Hematopoietic multipotent progenitor cell treated with erythropoietin and hydrocortisone succinate and interleukin-3 and kit ligand, for 17 days (in vitro differentiated cells): ENCODE measurements around the gene CPEB2.

Experiments
- DNase-seq: peaks from one replicate; pipeline ENCODE4 v3.0.0-alpha.2; 2015; ENCODE audit warnings: low spot score

Gene CPEB2

GRCh38 chr4:15010038-15010585 lies 7.8 kb downstream of the CPEB2 start:
- DNase-seq = no peak

- no peak for DNase-seq
Observed at GRCh38 chr4:15011166-15011565, 8.9 kb downstream of the CPEB2 start.

- DNase-seq = no peak
Observed at GRCh38 chr4:15012017-15012788, 9.9 kb downstream of the CPEB2 start.

- DNase-seq = no peak
Observed at GRCh38 chr4:15013585-15013984, 11.3 kb downstream of the CPEB2 start.

DNA sequence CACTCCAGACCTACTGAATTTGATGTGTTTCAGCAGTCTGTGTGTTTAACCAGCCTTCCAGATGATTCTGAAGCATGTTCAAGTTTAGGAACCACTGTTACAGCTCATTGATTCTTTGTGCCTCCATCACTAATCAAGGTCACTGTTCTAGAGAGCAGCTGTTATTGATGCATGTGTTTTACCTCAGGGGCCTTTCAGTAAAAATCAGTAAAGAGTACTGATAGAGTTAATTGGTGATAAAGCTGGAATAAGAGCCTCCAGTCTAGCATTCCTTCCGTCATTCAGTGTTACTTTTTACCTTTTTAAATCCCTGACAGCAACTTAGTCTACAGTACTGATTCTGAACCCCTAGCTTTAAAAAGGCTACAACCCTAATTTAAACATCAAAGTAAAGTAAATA lies 12.9 kb downstream of the CPEB2 start:
- DNase-seq = no peak

DNA sequence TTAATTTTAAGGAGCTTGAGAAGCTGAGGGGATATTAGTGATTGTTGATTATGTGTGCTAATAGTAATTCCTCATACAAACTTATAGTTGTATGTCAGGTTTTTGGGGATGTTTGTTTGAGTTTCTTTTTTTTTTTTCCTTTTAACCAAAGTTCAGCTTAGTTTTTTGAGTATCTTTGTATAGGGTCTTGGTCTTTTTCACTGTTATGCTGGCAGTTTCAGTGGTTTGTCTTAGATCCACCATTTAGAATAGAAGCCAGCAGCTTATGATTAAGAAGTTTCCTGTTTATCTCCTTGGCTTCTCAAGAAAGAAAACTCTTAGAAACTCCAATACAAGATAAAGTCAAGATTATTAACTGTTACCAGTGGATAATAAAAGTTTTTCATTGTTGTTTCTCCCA lies 16.1 kb downstream of the CPEB2 start:
- DNase-seq = no peak

GRCh38 chr4:15020502-15021286 lies 18.4 kb downstream of the CPEB2 start:
- DNase-seq = no peak

DNA sequence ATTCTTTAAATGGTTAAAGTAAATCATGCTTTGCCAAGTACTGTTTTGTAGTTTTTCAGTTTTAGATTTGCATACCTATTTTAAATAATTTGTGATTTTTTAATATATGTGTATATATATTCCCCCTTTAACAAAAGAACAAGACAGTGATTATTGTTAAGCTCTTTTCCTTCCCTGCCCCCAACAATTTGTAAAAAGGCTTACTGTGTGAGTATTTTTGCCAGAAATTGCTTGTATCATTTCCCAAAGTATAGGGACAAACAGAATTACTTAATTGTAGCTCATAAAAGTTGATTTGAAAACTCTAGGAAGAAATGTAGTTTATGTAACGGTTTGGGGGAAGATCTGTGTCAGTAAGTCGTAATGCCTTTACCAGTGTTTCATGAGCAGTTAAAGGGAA lies 19.0 kb downstream of the CPEB2 start:
- DNase-seq = no peak

- DNase-seq = no peak
Observed at GRCh38 chr4:15021946-15022345, 19.7 kb downstream of the CPEB2 start.

- DNase-seq = no peak
Observed at GRCh38 chr4:15024386-15024785, 22.1 kb downstream of the CPEB2 start.

DNA sequence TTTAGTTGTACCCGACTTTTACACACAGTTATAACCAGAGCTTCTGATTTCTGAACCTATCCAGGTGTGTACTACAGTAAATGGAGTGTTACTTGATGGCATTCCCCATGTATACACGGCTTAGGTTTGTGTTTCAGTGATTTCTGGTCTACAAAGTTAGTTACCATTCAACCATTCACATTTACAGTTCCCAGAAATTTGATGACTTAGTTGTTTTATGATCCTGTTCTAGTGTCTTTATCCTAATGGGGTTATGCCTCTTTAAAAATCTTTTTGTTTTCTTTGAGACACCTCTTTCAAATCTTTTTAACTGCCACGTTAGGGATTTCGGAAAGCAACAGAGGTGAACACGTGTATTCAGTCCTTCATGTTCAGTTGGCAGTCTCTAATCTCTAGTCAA lies 23.4 kb downstream of the CPEB2 start:
- no peak for DNase-seq

DNA sequence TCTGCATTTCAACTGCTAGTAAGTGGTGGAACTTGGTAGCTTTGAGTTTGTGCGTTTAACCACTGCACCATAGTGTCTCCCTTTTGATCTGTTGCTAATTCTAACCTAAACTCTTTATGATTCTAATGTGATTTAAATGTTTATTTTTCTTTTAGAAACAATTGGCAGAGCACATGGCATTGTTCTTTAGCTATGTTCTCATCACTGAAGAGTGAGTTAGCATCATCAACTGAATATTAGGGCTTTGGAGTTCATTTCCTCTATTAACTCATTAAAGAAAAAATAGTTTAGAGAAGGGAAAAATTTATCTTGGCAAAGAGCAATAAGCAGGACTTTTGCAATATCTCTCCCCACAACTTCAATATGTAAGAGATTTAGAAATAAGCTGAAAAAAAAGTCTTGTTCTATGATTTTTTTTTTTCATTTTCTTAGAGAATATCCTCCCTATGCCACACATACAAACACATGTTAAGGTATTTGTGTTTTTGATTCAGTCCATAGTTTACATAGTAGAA lies 25.7 kb downstream of the CPEB2 start:
- DNase-seq = no peak

DNA sequence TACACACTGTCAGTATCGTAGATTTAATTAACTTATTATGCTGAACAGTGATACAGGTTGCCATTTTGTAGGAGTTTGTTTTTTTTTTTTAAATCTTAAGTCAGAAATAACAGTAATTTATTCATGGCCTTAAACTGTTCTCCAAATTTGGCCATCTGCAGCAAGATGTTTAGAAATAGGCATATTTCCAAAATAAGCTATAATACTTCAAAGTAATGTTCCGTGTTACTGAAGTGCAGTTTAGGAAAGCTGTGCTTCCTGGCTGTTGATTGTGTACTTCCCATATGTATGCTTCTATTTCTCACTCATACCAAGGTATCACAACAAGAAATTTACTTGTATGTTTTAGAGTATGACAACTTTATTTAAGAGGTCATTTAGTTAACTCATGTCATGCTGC lies 28.9 kb downstream of the CPEB2 start:
- no peak for DNase-seq

DNA sequence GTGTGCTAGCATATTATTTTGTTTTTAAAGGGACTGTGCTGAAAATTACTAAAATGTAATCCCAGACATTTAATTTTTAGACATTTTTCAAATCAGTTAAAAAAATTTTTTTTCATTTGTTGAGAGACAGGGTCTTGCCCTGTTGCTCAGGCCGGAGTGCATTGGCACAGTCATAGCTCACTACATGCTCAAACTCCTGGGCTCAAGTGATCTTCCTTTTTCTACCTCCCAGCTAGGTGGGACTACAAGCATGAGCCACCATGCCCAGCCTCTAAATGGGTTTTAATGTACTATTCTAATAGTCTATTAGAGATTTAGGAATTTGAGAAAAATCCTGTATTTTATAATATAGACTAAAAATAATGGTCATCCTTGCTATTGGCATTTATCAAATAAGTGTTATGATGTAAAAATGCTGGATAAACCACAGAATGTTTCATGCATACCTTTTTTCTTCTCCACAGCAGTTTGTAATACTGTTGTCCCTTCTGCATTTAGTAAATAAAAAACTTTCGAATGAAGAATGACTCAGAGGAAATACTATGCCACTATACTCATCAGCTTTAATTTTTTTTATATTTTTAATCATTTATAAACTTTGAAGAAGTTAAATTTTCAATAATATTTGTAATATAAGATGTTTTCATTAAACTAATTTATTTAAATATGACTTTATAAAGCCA lies 29.9 kb downstream of the CPEB2 start:
- DNase-seq = no peak

DNA sequence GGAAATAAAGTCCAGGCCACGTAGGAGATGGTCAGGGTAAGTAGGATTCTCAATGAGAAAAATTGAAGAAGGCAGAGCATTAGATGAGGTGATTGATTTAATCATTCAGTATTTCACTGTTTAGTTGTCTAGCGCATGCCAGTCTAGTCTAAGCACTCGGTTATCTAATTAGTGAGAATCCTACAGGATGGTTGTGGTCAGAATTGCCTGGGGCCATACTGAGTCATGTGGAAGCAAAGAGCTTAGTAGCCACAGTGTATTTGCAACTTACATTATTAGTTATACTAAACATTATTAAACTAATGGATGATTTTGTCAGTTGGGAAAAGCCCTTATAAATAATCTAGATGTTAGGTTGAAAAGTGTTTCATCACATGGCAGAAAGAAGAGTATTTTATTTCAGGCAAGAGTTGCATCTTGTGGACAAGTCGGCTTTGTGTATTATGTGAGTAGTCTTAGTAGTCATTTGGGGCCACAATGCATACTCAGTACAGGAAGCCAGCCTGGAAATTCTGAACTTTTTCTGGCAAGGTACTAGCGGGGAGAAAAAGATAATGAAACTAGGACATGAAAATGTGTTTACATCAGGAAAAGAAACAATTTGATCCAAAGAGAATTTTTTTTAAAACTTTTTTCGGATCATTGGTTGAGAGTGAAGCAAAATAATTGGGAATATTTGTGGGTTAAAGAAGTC lies 31.9 kb downstream of the CPEB2 start:
- DNase-seq = no peak

- no peak for DNase-seq
Observed at GRCh38 chr4:15035159-15035558, 32.9 kb downstream of the CPEB2 start.

DNA sequence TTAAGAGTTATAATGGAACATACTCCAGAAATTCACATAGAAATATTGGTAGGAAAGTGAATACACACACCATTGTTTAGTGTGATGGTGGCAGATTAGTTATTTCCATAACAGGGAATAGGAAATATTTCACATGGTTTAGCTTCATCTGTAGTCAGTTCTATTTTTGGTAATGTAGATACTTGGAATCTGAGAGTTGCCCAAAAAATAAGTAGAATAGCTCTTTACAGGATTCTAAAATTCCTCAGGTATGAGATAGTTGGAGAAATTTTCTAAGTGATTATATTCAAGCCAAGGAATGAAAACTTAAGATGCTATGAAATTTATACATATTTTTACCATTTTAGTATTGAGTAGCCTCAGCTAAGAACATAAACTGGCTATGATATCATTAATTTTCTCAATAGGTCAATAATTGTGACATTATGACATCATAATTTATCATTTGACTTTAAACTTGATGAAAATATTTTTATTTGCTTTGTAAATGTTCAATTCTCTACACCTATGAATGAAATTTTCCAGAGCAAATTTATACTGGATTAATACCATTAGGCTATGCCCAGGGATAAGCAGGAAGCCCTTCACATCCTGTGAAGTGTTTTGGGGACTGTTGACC lies 35.8 kb downstream of the CPEB2 start:
- DNase-seq = no peak

GRCh38 chr4:15040916-15041463 lies 38.7 kb downstream of the CPEB2 start:
- no peak for DNase-seq

GRCh38 chr4:15042529-15043167 lies 40.4 kb downstream of the CPEB2 start:
- DNase-seq = no peak

DNA sequence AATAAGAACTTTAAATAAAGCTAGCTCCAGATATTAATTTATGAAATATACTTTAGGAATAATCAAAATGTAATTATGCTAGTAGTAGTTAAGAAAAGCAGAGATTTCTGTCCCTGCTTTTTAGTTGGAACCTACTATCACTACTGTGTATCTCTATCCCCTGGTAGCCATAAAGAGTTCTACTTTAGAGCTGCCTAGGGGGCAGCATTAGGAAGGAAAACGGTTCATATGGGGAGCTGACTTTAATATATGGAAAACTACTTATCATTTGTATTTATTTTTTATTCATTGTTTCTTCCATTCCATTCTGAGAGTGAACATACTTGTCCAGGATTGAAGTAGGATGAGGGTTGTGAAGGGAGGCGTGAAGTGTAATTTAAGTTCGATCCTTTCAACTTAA lies 40.9 kb downstream of the CPEB2 start:
- DNase-seq = peak; percentile 29

DNA sequence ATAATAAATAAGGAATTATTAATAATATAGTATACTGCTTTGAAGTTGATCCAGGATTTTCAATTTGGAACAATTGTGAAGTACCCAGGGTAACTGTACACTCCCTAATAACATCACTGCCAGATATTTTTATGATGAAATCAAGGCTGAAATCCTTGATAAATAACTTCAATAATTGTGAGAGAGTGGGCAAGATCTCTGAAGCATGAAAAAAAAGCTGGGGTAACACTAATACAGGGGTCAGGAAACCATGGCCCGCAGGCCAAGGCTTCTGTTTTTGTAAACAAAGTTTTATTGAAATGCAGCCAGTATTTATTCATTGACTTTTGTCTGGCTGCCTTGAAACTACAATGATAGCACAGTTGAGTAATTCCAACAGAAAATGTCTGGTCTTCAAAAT lies 41.6 kb downstream of the CPEB2 start:
- no peak for DNase-seq
